ENCODE data around the gene ZBTB33. TPM values are rescaled to one million over a fixed set of nuclear protein-coding genes. Genes with fewer than 3 reads are reported as not detected.

The ZBTB33 gene
- total RNA-seq, 1 experiment from 2014 or later, result 16.2 TPM

DNA sequence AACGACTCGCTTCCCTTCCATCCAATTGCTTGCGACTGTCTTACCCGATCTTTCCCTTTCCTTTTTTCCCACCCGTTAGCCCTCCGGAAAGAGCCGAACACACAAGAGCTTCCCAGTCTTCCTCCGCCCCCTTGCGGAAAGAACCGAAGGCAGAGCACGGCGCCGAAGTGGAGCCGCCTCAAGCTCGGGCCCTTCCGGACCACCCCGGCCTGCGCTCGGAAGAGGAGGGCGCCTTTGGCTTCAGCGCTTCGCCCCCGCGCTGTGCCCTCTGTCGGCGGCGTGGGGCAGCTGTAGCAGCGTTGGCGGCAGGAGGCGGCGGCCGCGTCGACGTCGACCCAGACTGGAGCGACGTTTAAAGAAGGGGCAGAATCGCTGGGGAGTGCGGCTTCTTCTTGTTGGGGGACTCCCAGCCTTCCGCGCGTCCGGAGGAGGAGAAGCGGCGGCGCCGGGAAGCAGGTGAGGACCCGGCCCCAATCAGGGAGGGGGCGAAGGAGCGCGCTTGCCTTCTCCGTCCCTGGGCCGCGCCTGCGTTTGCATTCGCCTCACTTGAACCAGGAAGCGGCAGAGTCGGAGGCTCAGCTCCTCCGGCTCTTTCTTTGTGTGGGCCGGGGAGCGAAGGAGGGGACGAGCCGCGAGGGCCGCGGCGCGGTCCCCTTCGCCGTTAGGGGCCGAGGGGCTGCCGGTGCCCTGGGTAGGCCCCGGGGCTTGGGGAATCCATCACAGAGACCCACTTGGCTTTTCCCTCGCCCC lies at the start of gene ZBTB33 (continued):
- TF ChIP-seq, protein P1, sequence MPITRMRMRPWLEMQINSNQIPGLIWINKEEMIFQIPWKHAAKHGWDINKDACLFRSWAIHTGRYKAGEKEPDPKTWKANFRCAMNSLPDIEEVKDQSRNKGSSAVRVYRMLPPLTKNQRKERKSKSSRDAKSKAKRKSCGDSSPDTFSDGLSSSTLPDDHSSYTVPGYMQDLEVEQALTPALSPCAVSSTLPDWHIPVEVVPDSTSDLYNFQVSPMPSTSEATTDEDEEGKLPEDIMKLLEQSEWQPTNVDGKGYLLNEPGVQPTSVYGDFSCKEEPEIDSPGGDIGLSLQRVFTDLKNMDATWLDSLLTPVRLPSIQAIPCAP (CRISPR knock-in tag; IDR thresholded peaks at IDR 0.05), result no peak
- no peak for TF ChIP-seq NR2C2 (CRISPR knock-in tag; IDR thresholded peaks at IDR 0.05)
- no peak for TF ChIP-seq TCF7 (CRISPR knock-in tag; IDR thresholded peaks at IDR 0.05; ENCODE audit: low read depth)
- no peak for TF ChIP-seq ZNF138 (CRISPR knock-in tag; conservative IDR thresholded peaks at IDR 0.05)
- TF ChIP-seq, protein P2, sequence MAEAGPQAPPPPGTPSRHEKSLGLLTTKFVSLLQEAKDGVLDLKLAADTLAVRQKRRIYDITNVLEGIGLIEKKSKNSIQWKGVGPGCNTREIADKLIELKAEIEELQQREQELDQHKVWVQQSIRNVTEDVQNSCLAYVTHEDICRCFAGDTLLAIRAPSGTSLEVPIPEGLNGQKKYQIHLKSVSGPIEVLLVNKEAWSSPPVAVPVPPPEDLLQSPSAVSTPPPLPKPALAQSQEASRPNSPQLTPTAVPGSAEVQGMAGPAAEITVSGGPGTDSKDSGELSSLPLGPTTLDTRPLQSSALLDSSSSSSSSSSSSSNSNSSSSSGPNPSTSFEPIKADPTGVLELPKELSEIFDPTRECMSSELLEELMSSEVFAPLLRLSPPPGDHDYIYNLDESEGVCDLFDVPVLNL (CRISPR knock-in tag; IDR thresholded peaks at IDR 0.05; ENCODE audit: borderline replicate concordance, low read depth), result no peak; the same call in 1 of the 2 replicates
- TF ChIP-seq ETV6 (CRISPR knock-in tag; IDR thresholded peaks at IDR 0.05), result peak; percentile 47; the same call in 1 of the 2 replicates
- TF ChIP-seq, protein P3, sequence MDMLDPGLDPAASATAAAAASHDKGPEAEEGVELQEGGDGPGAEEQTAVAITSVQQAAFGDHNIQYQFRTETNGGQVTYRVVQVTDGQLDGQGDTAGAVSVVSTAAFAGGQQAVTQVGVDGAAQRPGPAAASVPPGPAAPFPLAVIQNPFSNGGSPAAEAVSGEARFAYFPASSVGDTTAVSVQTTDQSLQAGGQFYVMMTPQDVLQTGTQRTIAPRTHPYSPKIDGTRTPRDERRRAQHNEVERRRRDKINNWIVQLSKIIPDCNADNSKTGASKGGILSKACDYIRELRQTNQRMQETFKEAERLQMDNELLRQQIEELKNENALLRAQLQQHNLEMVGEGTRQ (CRISPR knock-in tag; IDR thresholded peaks at IDR 0.05), result no peak
- TF ChIP-seq, protein P4, sequence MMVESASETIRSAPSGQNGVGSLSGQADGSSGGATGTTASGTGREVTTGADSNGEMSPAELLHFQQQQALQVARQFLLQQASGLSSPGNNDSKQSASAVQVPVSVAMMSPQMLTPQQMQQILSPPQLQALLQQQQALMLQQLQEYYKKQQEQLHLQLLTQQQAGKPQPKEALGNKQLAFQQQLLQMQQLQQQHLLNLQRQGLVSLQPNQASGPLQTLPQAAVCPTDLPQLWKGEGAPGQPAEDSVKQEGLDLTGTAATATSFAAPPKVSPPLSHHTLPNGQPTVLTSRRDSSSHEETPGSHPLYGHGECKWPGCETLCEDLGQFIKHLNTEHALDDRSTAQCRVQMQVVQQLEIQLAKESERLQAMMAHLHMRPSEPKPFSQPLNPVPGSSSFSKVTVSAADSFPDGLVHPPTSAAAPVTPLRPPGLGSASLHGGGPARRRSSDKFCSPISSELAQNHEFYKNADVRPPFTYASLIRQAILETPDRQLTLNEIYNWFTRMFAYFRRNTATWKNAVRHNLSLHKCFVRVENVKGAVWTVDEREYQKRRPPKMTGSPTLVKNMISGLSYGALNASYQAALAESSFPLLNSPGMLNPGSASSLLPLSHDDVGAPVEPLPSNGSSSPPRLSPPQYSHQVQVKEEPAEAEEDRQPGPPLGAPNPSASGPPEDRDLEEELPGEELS (CRISPR knock-in tag; IDR thresholded peaks at IDR 0.05), result peak; percentile 49; the same call in 1 of the 2 replicates
- TF ChIP-seq, protein P5, sequence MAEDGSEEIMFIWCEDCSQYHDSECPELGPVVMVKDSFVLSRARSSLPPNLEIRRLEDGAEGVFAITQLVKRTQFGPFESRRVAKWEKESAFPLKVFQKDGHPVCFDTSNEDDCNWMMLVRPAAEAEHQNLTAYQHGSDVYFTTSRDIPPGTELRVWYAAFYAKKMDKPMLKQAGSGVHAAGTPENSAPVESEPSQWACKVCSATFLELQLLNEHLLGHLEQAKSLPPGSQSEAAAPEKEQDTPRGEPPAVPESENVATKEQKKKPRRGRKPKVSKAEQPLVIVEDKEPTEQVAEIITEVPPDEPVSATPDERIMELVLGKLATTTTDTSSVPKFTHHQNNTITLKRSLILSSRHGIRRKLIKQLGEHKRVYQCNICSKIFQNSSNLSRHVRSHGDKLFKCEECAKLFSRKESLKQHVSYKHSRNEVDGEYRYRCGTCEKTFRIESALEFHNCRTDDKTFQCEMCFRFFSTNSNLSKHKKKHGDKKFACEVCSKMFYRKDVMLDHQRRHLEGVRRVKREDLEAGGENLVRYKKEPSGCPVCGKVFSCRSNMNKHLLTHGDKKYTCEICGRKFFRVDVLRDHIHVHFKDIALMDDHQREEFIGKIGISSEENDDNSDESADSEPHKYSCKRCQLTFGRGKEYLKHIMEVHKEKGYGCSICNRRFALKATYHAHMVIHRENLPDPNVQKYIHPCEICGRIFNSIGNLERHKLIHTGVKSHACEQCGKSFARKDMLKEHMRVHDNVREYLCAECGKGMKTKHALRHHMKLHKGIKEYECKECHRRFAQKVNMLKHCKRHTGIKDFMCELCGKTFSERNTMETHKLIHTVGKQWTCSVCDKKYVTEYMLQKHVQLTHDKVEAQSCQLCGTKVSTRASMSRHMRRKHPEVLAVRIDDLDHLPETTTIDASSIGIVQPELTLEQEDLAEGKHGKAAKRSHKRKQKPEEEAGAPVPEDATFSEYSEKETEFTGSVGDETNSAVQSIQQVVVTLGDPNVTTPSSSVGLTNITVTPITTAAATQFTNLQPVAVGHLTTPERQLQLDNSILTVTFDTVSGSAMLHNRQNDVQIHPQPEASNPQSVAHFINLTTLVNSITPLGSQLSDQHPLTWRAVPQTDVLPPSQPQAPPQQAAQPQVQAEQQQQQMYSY (CRISPR knock-in tag; IDR thresholded peaks at IDR 0.05), result no peak
- TF ChIP-seq, protein P6, sequence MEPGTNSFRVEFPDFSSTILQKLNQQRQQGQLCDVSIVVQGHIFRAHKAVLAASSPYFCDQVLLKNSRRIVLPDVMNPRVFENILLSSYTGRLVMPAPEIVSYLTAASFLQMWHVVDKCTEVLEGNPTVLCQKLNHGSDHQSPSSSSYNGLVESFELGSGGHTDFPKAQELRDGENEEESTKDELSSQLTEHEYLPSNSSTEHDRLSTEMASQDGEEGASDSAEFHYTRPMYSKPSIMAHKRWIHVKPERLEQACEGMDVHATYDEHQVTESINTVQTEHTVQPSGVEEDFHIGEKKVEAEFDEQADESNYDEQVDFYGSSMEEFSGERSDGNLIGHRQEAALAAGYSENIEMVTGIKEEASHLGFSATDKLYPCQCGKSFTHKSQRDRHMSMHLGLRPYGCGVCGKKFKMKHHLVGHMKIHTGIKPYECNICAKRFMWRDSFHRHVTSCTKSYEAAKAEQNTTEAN (CRISPR knock-in tag; IDR thresholded peaks at IDR 0.05), result no peak

DNA sequence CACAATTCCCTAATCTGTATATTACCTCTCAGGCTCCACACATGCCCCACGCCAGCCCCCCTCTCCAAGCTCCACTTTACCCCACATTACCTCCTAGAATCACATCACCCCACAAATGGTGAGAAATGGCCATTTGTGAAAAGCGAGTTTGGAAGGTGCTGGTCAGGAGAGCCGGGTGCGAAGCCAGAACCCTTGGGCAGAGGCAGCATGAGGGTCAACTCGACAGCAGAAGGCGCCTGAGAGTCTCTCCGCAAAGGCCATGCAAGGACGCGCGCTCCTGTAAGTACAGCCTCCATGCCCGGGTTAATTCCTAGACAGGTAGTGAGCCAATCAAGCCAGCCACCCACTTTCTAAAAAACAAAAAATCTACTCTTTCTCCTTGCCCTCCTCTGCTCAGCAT lies 49.8 kb upstream of the ZBTB33 start:
- Mint-ChIP-seq H3K4me1 (peaks cover 5% of the 10 kb centered on the region), H3K4me3 (no peak overlapping the region), H3K27ac (no peak overlapping the region), H3K36me3 (no peaks in the 10 kb centered on the region), H3K27me3 (ENCODE audit: low read depth) (no peaks in the 10 kb centered on the region), H3K9me3 (no peaks in the 10 kb centered on the region)
- CTCF ChIA-PET, result interaction anchor here (1.7 kb wide), 1 partner anchor 50 kb away, joined by 4 read pairs; the partner anchor contains the start of gene ZBTB33
- POLR2A ChIA-PET, result no interaction called here
- DNase-seq (ENCODE audit: low spot score) (no peak), ATAC-seq (peak; percentile 56)
- TF ChIP-seq, protein P7, sequence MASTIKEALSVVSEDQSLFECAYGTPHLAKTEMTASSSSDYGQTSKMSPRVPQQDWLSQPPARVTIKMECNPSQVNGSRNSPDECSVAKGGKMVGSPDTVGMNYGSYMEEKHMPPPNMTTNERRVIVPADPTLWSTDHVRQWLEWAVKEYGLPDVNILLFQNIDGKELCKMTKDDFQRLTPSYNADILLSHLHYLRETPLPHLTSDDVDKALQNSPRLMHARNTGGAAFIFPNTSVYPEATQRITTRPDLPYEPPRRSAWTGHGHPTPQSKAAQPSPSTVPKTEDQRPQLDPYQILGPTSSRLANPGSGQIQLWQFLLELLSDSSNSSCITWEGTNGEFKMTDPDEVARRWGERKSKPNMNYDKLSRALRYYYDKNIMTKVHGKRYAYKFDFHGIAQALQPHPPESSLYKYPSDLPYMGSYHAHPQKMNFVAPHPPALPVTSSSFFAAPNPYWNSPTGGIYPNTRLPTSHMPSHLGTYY (CRISPR knock-in tag; IDR thresholded peaks at IDR 0.05), result no peak
- TF ChIP-seq ZNF219 (CRISPR knock-in tag; IDR thresholded peaks at IDR 0.05; ENCODE audit: borderline replicate concordance) (no peak), ZNF396 (CRISPR knock-in tag; IDR thresholded peaks at IDR 0.05; ENCODE audit: borderline replicate concordance) (no peak), ZNF416 (CRISPR knock-in tag; IDR thresholded peaks at IDR 0.05) (no peak)
- TF ChIP-seq, protein P8, sequence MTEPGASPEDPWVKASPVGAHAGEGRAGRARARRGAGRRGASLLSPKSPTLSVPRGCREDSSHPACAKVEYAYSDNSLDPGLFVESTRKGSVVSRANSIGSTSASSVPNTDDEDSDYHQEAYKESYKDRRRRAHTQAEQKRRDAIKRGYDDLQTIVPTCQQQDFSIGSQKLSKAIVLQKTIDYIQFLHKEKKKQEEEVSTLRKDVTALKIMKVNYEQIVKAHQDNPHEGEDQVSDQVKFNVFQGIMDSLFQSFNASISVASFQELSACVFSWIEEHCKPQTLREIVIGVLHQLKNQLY (CRISPR knock-in tag; IDR thresholded peaks at IDR 0.05), result no peak
- TF ChIP-seq, protein P2 (CRISPR knock-in tag; IDR thresholded peaks at IDR 0.05; ENCODE audit: borderline replicate concordance, low read depth), result no peak
- TF ChIP-seq, protein P9, sequence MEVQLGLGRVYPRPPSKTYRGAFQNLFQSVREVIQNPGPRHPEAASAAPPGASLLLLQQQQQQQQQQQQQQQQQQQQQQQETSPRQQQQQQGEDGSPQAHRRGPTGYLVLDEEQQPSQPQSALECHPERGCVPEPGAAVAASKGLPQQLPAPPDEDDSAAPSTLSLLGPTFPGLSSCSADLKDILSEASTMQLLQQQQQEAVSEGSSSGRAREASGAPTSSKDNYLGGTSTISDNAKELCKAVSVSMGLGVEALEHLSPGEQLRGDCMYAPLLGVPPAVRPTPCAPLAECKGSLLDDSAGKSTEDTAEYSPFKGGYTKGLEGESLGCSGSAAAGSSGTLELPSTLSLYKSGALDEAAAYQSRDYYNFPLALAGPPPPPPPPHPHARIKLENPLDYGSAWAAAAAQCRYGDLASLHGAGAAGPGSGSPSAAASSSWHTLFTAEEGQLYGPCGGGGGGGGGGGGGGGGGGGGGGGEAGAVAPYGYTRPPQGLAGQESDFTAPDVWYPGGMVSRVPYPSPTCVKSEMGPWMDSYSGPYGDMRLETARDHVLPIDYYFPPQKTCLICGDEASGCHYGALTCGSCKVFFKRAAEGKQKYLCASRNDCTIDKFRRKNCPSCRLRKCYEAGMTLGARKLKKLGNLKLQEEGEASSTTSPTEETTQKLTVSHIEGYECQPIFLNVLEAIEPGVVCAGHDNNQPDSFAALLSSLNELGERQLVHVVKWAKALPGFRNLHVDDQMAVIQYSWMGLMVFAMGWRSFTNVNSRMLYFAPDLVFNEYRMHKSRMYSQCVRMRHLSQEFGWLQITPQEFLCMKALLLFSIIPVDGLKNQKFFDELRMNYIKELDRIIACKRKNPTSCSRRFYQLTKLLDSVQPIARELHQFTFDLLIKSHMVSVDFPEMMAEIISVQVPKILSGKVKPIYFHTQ (CRISPR knock-in tag; IDR thresholded peaks at IDR 0.05), result no peak
